Measurements from ENCODE around the gene HEATR3.
A peak's percentile ranks its signal among the peaks of the same experiment; 100 is the strongest.
"Not testable (repeated sequence)": the region's sequence is repeated elsewhere in the genome, so short reads cannot be mapped to it uniquely, and the experiment has no call there.

The HEATR3 gene

DNA sequence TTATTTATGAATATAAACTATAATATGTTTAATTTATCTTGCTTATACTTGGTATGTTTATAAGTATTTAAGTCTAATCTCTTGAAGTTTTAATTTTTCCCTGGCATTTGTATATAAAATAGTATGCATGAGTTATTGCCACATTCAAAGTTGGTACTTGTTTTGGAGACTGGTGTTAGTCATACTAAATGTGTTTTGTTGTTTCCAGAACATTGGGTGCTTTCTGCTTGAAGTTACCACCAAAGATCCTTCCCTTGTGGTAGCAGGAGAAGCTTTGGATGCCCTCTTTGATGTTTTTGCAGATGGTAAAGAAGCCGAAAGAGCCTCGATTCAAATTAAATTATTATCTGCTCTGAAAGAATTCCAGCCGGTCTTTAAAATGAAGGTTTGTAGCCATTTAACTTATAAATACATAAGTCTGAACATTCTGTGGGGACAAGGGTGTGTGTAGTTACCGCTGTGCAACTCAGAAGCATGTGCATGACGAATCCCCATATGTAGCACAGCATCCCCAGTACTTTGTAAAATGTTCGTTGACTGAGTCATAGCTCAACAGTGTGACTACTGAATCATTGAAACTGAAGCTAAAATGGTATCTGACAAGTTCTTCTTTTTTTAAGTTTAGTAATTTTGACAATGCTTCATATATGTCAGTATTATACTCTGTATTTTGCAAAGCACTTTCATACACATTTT lies 36.4 kb downstream of the HEATR3 start:
- DNase-seq: peak in 1 of 5 experiments; percentile 42

DNA sequence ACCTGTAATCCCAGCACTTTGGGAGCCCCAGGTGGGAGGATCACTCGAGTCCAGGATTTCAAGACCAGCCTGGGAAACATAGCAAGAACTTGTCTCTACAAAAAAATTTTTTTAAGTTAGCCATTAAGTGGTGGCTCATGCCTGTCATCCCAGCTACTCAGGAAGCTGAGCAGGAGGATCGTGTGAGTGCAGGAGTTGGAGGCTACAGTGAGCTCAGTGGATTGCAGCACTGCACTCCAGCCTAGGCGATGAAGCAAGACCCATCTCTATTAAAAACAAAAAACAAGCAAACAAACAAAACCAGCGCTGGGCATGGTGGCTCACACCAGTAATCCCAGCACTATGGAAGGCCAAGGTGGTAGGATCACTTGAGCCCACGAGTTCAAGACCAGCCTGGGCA lies 38.0 kb downstream of the HEATR3 start:
- DNase-seq: no peak

GRCh38 chr16:50114357-50115129 lies 48.8 kb downstream of the HEATR3 start:
- DNase-seq: no peak

GRCh38 chr16:50120711-50121110 lies 54.9 kb downstream of the HEATR3 start:
- DNase-seq: no peak

DNA sequence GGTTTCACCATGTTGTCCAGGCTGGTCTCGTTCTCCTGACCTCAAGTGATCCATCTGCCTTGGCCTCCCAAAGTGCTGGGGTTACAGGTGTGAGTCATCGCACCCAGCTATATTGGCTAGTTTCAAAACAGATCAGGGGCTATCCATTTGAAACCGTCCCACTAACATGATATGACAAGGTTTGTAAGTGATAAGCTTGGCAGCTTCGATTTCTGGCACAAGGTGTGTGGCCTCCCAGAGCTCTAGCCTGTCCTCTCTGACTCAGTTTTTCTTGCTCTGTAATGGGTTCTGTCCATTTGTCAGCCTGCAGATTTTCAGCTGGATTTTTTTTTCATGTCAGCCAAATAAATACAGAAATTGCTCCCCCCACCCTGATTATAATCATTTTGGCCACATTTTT lies 55.5 kb downstream of the HEATR3 start:
- DNase-seq: peak in 1 of 5 experiments; percentile 20

- DNase-seq: peak in 2 of 5 experiments; percentile 10 to 65
These were observed 56.1 kb downstream of the HEATR3 start for GRCh38 chr16:50121721-50122445.

DNA sequence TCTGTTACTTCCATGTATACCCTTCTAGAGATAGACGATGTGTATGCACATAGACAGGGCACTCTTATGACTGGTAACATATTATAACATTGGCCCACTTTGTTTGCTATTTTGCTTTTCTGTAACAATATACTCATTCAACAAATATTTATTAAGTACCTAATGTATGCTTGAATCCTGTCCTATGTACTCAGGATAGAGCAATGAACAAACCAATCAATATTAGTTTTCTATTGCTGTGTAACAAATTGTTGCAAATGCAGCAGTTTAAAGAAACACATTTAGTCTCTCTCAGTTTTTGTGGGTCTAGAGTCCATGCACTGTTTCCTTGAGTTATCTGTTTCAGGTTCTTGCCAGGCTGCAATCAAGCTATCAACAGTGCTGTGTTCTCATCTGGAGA lies 57.6 kb downstream of the HEATR3 start:
- DNase-seq: no peak

DNA sequence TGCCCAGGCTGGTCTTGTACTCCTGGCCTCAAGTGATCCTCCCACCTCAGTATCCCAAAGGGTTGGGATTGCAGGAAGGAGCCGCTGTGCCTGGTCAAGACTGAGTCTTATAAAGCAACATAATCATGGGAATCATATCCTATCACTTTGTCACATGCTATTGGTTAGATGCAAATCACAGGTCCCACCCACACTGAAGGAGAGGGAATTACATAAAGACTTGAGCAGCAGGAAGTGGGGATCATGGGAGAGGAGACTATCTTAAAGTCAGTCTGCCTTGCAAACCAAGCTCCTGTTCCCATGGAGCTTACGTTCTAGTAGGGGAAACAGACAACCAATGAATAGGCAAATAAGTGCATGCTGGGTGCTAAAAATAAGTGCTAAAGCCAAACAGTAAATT lies 59.0 kb downstream of the HEATR3 start:
- no peak for DNase-seq

- no peak for DNase-seq
These were observed 60.4 kb downstream of the HEATR3 start for GRCh38 chr16:50126183-50126582.

GRCh38 chr16:50132571-50132970 lies 66.8 kb downstream of the HEATR3 start:
- DNase-seq: not testable (repeated sequence)

GRCh38 chr16:50133214-50133613 lies 67.4 kb downstream of the HEATR3 start:
- DNase-seq: no peak

DNA sequence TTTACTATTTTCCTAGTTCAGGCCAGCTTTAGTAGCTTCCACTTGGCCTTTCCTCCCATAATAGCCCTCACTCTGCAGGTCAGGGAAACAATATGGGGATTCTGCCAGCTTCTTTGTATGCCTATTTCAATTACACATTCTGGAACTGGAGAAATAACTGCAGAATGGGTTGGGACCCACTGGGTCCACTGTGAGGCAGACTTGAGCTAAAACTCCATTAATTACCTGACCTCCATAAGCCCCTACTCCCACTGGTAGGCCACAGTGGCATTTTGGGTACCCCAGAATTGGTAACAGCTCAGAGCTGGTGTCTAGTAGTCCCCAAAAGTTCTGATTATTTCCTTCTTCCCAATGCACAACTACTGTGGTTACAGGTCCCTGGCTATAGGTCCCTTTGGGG lies 70.6 kb downstream of the HEATR3 start:
- DNase-seq: no peak

- no peak for DNase-seq
These were observed 71.5 kb downstream of the HEATR3 start for GRCh38 chr16:50137268-50137667.

DNA sequence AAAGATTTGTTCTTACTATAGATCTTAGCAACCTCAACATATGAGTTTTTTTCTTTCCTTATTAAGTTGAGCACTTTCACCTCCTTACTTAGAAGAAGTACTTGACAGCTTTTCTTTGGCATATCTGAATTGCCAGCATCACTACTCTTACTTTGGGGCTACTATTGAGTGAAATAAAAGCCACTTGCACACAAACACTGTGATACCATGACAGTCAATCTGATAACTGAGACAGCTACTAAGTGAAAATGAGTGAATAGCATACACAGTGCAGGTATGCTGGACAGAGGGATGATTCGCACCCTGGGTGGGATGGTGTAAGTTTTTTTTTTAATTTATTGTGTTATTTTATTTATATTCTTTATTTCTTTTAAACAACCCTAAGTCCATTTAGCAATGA lies 73.8 kb downstream of the HEATR3 start:
- no peak for DNase-seq

DNA sequence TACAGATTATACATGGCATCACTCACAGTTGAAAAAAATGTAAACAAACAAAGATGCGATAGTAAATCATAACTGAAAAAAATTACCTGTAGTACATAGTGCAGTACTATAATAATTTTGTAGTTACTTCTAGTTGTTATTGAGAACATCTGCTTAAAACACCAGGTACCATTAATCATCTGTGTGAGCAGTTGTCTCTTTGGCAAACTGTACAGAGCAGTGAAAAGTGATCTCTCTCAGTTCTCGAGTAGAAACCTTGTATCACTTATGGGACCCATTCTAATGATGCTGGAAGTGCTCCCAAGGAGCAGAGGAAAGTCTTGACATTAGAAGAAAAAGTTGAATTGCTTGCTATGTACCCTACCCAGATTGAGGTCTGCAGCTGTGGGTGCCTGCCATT lies 78.4 kb downstream of the HEATR3 start:
- no peak for DNase-seq

GRCh38 chr16:50146479-50147435 lies 81.0 kb downstream of the HEATR3 start:
- DNase-seq: no peak

- no peak for DNase-seq
These were observed 85.6 kb downstream of the HEATR3 start for GRCh38 chr16:50151322-50151721.

DNA sequence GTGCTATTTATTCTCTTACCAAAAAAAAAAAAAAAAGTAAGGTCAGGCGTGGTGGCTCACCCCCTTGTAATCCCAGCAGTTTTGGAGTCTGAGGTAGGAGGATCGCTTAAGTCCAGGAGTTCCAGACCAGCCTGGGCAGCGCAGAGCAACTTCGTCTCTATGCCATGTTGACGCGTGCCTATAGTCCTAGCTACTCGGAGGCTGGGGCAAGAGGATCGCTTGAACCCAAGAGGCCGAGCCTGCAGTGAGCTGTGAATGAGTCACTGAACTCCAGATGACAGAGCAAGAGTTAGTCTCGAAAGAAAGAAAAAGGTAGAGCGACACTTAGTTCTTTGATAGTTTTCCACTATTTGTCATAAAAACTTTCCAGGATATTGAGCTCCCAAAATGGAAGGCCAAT lies 86.0 kb downstream of the HEATR3 start:
- DNase-seq: peak in 1 of 5 experiments; percentile 30

GRCh38 chr16:50152351-50152806 lies 86.6 kb downstream of the HEATR3 start:
- DNase-seq: peak in 4 of 5 experiments; percentile 51 to 94 (median 70)

GRCh38 chr16:50152807-50153595 lies 87.2 kb downstream of the HEATR3 start, which contains the start of gene TENT4B:
TENT4B (plus strand) TSS chr16:50153306; CDS start chr16:50153622, 316 bp downstream.
- DNase-seq: peak; percentile 77 to 94 (median 88)

Measured in T-helper 2 cell (primary cell).